Measurements from ENCODE around the gene SLC25A47.

Gene SLC25A47

DNA sequence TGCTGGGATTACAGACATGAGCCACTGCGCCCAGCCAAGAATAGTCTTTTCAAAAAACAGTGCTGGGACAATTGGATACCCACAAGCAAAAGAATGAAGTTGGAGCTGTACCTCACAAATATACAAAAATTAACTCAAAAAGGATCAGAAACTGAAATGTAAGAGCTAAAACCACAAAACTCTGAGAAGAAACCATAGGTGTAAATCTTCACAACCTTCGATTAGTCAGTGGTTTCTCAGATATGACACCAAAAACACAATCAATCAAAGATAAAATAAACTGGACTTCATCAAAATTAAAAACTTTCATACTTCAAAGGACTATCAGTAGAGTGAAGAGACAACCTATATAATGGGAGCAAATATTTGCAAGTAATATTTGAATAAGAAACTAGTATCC is 35.3 kb downstream of the SLC25A47 start:
- FAIRE-seq (no peak), DNase-seq (ENCODE audit: insufficient read length, low spot score) (no peak)
- TF ChIP-seq, protein P1, sequence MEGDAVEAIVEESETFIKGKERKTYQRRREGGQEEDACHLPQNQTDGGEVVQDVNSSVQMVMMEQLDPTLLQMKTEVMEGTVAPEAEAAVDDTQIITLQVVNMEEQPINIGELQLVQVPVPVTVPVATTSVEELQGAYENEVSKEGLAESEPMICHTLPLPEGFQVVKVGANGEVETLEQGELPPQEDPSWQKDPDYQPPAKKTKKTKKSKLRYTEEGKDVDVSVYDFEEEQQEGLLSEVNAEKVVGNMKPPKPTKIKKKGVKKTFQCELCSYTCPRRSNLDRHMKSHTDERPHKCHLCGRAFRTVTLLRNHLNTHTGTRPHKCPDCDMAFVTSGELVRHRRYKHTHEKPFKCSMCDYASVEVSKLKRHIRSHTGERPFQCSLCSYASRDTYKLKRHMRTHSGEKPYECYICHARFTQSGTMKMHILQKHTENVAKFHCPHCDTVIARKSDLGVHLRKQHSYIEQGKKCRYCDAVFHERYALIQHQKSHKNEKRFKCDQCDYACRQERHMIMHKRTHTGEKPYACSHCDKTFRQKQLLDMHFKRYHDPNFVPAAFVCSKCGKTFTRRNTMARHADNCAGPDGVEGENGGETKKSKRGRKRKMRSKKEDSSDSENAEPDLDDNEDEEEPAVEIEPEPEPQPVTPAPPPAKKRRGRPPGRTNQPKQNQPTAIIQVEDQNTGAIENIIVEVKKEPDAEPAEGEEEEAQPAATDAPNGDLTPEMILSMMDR (IDR thresholded peaks at IDR 0.05; ENCODE audit: insufficient read depth, missing control alignments): no peak

DNA sequence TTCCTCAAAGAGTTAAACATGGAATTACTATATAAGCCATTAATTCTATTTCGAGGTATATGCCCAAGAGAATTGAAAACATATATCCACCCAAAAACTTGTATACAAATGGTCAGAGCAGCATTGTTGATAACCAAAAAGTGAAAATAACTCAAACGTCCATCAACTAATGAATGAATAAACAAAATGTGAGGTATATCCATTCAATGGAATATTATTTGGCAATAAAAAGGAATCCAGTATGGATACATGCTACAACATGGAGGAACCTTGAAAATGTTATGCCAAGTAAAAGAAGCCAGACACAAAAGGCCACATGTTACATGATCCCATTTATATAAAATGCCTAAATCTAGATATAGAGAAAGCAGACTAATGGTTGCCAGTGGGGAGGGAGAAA is 36.0 kb downstream of the SLC25A47 start:
- TF ChIP-seq, protein P1 (IDR thresholded peaks at IDR 0.05; ENCODE audit: insufficient read depth, missing control alignments): no peak
- no peak for DNase-seq (ENCODE audit: insufficient read length, low spot score)
- FAIRE-seq: peak; percentile 71

DNA sequence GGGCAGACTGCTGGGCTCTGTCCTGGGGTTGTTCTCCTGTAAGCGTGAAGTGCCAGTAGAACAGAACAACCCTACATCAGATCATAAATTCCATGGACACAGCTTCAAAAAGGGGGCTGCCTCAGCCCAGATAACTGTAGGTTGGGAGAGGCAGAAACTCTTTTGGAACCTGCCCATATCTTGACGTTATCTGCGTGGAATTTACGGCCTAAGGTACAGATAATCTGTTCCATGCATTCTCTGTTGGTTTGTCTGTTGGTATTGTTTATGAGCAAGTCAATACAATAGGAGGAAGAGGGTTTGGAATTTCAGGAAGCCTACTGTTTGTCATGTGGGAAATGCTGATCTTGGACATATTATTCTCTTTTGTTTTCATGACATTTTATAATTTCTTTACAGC is 36.7 kb downstream of the SLC25A47 start:
- DNase-seq (ENCODE audit: insufficient read length, low spot score) (no peak), FAIRE-seq (peak; percentile 44)
- TF ChIP-seq, protein P1 (IDR thresholded peaks at IDR 0.05; ENCODE audit: insufficient read depth, missing control alignments): no peak

DNA sequence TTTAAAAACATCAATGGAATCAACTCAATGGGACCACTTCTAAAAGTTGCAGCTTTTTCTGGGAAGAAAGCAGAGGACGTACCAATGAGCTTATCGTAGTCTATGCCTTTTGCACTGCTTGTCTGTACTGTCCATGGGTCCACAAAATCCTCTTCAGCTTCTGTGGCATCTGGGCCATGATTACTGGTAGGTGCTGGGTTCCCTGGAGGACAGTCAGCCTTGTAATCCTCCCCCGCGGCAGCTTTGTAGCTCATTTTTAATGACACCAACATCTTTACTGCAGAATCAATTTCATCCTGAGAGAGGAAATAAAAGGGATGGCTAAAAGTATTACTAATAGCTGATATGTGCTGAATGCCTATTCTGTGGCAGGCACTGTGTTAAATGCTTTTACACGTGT is 38.5 kb downstream of the SLC25A47 start:
- FAIRE-seq: no peak

DNA sequence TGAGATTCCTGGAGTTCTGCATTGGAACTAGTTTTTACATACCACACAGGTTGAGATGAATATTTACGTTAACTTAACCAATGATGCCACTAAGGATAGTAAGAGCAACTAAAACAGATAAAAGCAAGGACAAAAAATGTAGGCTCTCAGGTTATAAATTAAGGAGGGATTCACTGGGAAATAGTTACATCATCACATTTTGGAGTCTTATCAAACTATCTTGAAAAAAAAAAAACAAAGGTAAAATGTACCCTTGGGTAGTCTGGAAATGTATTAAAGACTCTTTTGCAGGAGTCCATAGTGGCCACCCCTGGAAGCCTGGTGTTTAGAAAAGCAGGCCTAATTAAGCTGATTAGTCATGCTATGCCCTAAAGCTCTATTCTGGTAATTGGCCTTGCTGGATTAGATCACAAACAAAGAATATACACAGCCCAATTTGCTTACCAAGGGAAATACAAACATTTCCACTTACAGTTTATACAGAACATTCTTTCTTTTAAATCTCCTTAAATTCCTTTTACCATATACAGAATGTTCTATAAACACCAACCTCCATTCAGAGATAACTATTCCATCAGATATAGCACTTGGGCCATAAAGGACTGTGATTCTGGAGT is 39.3 kb downstream of the SLC25A47 start:
- TF ChIP-seq, protein P1 (IDR thresholded peaks at IDR 0.05; ENCODE audit: insufficient read depth, missing control alignments): no peak
- FAIRE-seq (no peak), DNase-seq (ENCODE audit: insufficient read length, low spot score) (no peak)

More for the DNA sequence above, 38.5 kb downstream of the SLC25A47 start:
- TF ChIP-seq, protein P1 (IDR thresholded peaks at IDR 0.05; ENCODE audit: insufficient read depth, missing control alignments): no peak
- no peak for DNase-seq (ENCODE audit: insufficient read length, low spot score)

DNA sequence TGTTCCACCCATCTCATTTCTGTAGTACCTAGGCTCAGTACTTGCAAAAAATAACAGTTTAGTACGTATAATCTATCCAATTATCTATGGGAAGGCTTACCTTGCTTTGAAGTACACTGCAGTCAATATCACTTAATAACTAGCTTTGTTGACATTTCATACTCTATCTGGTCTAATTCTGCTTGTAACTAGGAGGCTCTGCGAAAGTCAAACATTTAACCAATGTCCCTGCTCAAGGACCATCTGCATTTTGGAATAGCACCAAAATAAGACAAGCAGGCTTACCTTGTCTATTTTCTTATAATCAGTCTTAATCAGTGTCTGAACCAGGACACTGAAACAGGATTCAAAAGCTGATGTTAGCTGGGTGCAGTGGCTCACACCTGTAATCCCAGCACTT is 39.9 kb downstream of the SLC25A47 start:
- no peak for DNase-seq (ENCODE audit: insufficient read length, low spot score)
- peak; percentile 91 for FAIRE-seq
- TF ChIP-seq, protein P1 (IDR thresholded peaks at IDR 0.05; ENCODE audit: insufficient read depth, missing control alignments): no peak

DNA sequence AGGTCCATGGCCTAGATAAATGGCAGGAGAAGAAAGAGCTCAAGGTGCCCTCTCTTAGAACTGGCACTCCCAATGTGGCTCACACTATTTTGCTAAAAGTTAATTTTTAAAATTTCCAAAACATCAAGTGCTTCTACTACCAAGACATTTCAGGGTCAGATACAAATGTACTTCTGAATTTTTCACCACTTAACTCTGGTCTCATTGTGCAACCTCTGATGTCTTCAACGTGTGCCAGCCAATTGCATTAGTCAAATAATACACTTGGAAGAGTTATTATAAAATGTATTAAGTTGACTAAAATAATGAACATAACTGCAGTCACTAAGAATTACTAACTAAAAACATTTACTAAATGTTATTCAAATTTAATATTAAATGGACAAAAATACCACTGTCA is 41.3 kb downstream of the SLC25A47 start:
- DNase-seq (ENCODE audit: insufficient read length, low spot score) (no peak), FAIRE-seq (no peak)
- TF ChIP-seq, protein P1 (IDR thresholded peaks at IDR 0.05; ENCODE audit: insufficient read depth, missing control alignments): no peak
